COR-L47 (cell line): ENCODE results near the gene ATXN7L3.

Experiments used
- DNase-seq: peaks from one replicate; lab custom pipeline; 2025; lab: John Stamatoyannopoulos, UW

Gene ATXN7L3

DNA sequence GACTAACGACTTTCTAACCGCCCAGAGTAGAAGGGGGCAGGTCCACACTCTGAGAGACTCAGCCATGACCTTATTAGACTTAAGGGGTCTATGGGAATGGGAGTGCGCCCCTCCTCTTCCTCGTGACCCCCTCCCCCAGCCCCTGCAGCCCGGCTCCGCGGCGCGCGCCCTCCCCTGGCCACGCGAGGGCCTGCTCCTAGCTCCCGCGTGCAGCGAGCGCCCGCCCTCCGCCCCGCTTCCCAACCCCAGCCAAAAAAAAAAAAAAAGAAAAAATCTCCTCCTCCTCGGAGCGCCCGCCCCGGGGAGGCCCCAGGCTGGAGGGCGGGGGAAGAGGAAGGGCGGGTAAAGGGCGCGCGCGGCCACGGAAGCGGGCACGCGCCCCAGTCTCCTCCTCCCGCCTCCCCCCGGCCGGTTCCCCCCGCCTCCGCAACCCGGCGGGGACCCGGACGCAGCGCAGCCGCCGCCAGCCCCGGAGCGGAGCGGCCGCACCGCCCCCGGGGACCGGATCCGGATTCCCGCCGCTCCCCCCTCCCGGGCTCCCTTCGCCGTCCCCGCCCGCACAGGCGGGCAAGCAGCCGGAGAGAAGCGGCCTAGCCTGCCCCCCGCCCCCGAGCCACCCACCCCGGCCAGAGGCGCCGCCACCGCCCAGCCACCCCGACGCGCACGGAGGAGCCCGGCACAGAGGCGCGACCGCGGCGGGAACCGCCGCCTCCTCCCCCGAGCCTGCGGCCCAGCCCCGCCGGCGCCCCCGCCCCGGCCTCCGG is 18.8 kb upstream of the ATXN7L3 start:
- peak; percentile 90 for DNase-seq

DNA sequence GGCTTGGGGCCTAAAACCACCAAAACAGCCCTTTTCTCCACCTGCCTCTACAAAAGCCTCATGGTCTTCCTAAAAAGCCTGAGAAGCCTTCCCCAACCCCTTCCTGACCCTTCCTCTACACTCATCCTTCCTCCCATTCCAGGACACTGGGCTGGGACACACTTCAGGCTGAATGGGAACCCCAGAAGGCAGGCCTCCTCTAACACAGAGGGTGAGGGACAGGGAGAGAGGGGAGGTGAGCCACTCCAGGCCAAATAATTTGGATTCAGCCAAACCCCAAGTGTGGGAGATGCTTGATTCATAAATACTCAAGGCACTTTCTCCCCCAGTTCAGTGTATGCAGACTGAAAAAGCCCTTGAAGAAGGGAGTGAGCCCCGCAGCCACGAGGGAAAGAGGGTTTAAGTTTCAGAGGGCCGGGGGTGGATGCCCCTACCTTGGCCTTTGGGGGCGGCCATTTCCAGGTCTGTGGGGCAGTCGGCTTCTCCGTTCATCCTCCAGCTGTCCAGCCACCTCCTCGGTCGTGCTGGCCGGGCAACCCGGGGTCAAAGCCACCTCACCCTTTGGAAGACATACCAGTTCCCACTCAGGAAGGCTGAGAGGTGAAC is 18.2 kb upstream of the ATXN7L3 start:
- DNase-seq = no peak

DNA sequence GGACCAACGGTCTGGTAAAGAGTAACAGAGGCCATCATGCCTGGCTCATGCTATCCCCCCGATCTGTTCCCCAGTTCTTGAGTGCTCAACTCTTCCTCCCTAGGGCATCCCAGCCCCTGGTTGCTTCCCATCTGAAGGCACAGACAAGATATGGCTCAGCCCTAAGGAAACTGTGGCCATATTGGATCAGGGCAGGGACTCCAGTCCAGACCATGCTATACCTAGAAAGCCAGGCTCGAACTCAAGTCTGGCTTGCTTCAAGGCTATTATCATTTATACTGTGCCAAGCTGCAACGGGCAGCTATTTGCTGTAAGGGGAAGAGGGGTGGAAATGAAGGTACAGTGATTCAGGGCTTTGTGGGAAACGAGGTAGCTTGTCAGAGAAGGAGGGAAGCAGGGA is 17.0 kb upstream of the ATXN7L3 start:
- DNase-seq = no peak

DNA sequence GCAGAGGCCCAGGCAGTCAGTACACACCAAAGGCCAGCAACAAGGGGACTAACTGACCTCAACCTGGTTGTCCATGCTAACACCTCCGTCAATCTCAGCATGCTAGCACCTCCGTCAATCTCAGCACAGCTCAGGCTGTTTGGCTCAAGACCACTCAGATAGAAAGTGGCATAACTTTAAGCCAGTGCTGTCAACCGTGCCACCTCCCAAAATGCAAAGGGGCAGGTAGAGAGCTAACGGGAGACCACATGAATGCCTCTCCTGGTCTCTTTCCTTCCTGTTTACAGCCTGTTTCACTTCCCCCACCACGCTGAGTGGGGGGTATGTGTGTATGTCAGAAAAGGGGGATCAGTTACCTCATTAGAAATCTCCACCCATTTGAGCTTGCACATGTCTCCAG is 16.5 kb upstream of the ATXN7L3 start:
- DNase-seq = no peak

DNA sequence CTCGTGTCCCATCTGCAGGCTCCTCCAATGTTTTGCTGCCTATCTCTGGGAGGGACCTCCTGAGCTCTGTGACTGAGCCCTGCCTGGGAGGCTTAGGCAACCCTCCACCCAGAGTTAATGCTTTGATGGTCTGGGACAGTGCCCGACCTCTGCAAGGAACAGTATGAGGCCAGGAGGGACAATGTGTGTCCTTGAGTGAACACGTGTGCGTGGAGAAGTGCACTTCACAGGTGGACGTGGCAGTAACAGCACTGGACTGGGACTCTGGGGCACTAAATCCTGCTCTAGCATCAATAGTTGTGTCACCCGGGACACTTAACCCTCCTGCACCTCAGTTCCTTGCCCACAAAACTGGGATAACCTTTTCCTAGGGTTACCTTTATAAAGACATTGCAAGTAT is 15.2 kb upstream of the ATXN7L3 start:
- DNase-seq = no peak

DNA sequence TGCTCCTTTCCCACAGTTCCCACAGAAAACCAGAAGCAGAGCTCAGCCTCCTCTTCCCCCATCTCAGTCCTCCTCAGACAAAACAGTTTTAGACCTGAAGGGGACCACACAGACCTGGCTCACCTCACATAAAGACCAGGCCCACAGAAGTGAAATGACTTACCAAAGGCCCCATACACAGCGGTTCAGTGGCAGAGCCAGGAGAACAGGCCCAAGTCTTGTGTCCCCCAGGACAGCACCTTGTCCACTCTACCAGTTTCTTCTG is 14.5 kb upstream of the ATXN7L3 start:
- DNase-seq = no peak

DNA sequence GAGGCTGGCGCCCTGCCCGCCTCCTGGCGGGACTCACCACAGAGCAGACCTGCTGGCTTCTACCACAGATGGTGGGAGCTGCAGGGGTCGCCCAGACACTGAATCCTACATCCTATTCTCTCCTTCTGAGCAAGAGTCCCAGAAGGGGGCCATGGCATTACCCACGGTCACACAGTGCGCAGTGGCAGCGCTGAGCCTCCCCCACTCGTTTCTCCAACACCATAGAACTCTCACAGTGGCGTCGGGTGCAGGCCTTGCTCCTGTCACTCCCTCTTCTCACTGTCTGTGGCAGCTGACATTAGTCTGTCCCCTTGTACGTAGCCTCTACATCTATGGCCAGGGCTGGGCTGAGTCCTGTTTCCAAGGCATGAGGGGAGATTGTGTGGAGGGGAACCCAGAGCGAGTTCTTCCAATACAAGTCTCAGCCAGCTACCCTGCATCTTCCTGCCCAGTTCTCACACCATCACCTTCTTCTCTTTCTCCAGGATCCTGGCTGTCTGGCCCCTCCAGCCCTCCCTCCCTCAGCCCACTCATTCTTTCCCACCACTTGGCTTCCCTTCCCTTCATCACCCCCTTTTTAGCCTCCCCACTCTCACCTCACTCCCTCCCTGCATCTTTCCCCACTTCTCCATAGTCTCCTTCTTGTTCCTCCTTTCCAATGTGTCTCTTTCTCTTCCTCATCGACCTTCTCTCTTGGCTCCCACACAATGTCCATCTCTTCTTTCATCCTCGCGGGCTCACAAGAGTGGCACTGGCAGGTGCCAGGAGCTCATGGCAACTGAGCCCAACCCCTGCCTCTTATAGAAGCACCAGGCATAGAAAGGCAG is 13.9 kb upstream of the ATXN7L3 start:
- DNase-seq = no peak

DNA sequence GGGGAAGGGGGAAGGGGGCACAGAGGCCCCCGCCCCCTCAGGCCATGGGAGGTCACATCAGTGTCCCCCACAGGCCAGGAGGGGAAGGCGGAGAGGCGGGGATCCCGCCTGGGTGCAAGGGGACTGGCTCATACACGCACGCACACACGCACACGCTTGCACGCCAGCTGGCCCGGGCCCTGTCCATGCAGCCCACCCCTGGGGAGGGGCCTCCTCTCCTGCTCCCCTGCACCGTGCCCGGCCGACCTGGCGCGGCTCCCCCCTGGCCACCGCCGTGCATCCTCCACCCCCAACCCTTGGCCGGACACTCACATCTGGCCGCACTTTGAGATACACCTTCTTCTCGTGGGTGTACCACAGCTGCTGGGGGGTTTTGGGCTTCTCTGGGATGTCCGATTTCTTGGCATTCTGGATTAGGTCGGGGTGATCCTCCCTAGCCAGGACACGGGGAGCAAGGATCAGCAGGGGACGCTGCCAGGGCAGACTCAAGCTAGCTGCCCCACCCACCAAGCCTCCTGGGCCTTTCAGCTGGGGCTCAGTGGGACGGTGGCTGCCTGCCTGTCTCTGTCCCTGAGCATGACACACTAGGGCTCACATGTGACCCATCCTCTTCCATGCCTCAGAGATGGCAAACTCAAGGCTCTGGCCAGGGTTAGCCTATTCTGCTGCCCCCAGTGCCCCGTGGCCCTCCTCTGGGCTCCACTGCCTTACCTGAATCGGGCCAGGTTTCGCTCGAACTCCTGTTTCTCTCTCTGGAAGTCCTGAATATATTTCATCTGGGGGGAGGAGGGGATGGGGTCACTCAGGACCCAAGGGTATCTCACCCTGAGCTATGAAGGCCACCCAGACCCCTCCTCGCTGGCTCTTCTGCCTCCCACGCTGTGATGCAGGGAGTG is 13.1 kb upstream of the ATXN7L3 start:
- no peak for DNase-seq

DNA sequence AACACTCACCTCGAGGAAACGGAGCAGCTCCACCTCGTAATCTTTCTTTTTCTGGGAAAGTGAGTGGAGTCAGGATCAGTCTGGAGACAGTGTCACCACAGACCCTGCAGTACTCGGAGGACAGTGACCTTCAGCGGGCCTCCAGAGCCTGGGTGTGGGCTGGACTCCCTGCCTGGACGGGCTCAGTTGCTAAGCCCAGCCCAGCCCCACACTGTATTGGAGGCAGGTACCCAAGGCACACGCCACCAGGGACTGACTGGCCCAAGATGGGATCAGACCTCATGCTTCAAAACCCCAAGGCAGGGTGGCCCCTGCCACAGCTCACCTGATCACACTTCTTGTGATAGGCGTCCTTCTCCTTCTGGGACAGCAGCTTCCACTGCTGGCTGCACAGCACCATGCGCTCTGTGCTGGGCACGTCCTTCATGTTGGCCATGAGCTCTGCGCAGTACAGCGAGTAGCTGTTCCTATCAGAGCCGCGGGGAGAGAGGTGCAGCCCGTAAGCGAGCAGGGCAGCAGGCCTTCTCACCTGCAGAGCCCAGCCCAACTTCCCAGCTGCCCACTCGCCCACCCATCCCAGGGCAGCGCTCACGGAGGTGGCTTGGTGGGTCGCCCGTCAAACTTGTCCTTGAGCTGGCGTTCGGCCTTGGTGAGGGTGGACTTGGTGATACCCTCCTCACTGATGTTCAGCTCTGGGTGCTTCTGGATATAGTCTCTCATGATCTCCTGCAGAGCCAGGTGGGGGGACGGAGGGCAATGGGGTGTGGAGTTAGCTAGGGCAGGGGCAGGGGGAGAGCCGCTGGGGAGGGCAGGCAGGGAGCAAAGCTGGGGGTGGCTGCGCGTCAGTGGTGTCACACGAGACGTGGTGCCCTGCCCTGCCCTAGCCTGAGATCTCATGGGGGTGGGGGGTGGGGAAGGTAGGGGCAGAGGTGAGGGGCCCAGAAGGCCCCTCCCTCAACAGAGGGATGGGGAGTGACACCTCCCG is 11.9 kb upstream of the ATXN7L3 start:
- no peak for DNase-seq

DNA sequence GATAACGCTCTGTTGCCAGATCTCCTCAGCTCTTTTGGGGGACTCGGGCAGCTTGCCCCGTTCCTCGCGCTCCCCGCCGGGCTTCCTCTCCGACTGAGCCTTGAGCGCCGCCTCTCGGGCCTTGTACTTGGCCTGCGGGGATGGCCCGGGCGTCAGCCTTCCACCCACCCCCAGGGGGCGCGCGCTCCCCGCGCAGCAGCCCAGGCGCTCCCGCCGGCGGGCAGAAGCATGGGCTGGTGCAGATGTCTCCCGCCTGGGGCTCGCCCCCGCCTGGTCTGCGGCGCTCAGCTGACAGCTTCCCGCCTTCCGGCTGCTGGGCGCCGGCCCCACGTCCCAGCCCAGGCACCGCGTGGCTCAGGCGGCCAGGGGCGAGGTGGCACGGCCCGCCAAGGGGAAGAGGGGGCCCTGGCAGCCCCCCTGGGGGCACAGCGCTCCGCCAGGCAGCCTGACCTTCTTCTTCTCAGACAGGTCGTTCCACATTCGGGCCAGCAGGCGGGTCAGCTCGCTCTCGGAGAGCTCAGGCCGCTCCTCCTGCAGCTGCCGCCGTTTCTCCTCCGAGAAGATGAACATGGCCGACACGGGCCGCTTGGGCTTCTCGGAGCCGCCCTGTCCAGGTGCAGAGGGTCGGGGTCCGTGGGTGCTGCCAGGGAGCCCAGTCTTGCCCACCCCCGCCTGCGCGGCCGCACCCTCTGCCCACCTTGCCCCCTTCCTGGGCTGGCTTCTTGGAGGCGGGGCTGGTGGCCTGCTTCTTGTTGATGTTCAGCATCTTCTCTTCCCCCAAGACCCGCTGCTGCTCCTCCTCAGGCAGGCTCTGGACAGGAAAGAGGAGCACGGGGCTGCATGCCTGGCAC is 10.9 kb upstream of the ATXN7L3 start:
- no peak for DNase-seq

DNA sequence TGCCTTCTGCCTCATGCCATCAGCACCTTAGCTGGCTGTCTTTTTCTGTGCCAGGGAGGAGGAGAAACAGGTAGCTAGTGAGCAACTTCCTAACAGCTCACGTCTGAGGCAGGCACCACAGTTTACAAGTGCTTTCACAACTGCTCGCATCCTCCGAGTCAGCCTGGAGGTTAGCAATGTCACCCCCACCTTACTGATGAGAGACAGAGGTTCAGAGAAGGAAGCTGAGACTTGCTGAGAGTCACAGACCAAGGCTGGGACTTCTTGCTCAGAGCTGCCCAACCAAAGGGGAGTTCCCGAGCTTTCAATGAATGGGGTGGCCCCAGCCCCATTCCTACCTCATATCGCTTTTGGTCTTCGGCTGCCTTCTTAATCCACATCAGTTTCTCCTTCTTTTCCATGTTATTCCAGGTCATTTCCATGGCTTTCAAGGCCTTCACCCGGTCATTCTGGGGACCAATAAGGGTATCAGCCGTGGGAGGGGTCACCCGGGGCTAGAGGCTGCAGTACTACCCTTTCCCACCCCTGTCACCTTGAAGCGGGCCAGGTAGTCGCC is 10.2 kb upstream of the ATXN7L3 start:
- no peak for DNase-seq

DNA sequence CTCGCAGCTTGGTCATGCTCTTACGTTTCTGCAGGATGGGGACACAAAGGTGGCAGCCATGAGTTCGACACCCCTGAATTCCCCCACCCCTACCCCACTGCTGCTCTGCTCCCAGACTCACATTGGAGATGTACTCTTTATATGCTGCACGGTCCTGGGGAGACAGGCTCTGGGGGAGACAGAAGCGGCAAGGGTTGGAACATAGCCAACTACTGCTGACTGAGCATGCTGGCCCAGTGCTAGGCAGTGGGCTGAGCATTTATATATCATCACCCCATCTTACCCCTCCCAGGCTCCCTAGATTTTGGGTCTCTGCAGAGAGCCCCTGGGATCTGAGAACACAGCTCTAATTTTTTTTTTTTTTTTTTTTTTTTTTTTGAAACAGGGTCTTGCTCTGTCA is 8.1 kb upstream of the ATXN7L3 start:
- DNase-seq = no peak

DNA sequence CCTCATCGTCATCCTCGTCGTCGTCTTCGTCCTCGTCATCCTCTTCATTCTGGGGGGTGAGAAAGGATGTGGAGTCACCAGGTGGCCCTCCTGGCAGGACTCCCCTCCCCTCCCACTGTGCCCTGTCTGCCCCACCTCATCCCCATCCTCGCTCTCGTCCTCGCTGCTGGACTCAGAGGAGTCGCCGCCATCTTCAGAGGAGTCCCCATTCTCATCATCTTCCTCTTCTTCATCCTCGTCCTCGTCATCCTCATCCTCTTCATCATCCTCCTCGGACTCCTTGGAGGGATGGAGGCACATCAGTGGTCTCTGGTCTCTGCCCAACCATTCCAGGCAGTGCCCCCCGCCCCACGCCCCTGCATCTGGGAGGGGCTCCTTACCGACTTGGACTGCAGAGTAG is 7.6 kb upstream of the ATXN7L3 start:
- no peak for DNase-seq

DNA sequence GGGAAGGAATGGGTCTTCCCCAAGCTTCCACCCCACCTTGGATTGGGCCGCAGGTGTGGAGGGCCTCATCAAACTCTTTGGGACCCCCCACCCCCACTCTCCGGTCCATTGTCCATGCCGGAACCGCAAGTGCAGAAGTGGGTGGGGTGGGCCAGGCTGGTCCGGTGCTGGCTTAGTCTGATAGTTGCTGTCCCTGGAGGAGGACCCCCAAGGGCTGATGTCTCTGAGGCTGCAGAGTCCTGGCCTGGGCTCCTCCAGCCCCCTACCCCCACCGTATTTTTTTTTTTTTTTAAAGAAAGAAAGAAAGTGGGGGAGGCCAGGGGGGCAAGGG is 7.1 kb upstream of the ATXN7L3 start:
- no peak for DNase-seq

DNA sequence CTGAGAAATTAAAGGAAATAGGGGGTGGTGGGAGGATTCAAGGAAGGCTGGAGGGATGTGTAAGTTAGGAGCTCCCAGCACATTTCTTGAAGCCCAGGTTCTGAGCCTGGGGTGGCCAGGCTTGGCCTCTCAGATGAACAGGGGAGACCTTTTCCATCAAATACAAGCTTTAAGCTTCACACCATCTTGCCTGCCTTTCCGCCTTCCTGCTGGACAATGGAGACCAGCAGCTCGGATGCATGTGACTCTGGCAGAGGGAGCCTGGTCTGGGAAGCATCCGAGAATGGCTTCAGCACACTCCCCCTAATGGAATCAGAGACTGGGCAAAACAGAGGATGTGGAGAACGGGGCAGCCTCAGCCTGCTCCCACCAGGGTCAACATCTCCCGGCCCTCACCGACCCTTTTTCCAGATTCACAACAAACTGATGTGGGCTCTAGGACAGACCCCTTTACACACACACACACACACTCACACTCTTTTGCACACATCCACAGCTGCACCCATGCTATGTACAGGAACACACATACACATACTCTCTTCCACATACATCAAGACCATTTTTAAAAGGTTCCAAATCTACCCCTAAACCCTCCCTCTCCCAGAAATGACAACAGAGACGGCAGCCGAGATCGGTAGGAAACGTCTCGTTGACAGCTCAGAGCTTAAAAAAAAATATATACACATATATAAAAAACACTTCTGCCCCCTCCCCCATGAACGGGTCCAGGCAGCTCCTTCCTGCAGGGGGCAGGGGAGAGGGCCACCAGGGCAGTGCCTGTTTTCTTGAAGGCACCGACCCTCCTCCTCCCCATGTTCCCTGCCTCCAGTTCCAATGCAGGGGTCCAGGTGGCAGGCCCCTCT is 6.5 kb upstream of the ATXN7L3 start:
- no peak for DNase-seq

DNA sequence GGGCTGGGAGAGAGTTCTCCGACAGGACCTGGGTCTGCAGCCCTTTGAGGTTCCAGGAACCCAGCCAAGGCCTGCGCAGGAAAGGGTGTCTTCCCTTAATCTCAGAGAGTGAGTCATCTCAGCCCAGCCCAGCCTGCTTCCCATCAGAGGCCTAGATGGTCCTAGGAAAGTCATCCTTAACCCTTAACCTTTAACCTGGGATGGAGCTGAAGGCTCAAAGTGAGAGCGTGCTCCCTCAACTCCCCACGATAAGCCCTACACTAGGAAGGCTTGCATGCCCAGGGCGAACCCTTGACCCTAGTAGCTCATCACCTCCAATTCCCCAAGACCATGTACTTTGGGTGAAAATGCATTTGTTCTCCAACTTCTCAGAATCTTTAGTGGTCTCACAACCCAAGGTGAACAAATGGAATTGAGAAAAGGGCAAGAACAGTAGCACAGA is 4.8 kb upstream of the ATXN7L3 start:
- DNase-seq = no peak

DNA sequence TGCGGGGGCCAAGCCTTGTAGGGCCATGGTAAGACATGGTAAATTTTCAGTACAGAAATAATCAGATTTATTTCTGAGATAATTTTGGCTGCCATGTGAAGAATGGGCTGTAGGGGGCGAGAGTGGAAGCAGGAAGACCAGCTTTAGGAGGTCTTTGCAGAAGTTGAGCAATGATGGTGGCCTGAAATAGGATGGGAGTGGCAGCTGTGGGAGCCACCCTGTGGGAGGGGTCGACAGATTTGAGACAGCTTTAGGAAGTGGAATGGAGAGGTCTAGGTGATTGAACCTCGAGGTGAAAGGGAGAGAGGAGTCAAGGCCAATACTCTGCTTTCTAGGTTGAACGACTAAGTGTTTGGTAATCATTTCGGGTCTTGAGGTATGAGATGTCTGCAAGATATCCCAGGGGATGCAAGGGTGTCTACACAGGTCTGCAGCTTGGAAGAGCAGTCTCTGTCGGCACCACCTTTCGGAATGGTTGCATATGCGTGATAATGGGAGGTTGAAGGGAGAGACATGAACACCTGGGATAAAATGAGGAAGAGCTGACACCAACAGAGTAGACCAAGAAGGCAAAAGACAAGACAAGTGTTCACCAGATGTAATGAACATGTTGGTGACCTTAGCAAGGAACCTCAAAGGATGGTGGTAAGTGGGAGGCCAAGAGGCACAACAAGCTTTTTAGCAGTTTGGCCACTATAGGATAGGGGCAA is 4.2 kb upstream of the ATXN7L3 start:
- DNase-seq = peak; percentile 37

DNA sequence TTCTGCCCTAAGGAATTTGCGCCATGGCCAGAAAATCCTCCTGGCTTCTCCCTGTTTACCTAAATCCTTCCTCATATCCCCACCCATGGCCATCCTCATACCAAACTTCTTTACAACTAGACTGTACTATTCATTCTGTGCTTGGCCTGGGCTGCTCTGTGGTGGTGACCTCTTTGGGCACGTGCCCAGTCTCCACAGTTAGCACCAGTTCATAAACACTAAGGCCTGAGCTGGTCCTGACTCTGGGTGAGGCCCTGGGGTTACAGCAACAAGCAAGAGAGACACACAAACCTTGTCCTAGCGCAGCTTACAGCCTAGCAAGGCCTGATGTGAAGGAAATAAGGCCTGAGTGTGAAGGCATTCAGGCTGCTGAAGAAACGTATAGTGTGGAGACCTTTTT is 3.1 kb upstream of the ATXN7L3 start:
- no peak for DNase-seq
